OCI-LY7 (cell line): ENCODE data around the gene GPR31.

Source experiments
- CTCF ChIP-seq: fragments of 200-600 bp; sonication (generic); conservative IDR thresholded peaks from 2 replicates; pipeline ENCODE4 v1.5.1; 2014; ENCODE audit warnings: mild to moderate bottlenecking, antibody characterized with exemption, low read length, moderate library complexity, mixed read lengths
- EZH2phosphoT487 ChIP-seq: fragments of 200-600 bp; sonication (generic); IDR thresholded peaks from 2 replicates; pipeline ENCODE4 v1.6.1; 2018; ENCODE audit warnings: low read depth, borderline replicate concordance, mild to moderate bottlenecking, mixed run types, antibody characterized with exemption, low read length, moderate library complexity, mixed read lengths

GRCh38 chr6:167129159-167129558, 28.6 kb downstream of the GPR31 start:
- TF ChIP-seq CTCF: no peak
- TF ChIP-seq EZH2phosphoT487: no peak
